22Rv1 (cell line): ENCODE measurements around the gene AXDND1.

Experiments used
- CTCF ChIP-seq: fragments of 450-650 bp; IDR thresholded peaks from 2 replicates; pipeline ENCODE4 v1.5.1; 2017; ENCODE audit warnings: mild to moderate bottlenecking
- ZFX ChIP-seq: fragments of 450-650 bp; IDR thresholded peaks from 2 replicates; pipeline ENCODE4 v1.6.1; 2017; ENCODE audit warnings: antibody characterized with exemption, borderline replicate concordance

GRCh38 chr1:179351281-179351680 lies 14.5 kb upstream of the AXDND1 start:
- no peak for TF ChIP-seq CTCF
- TF ChIP-seq ZFX, result no peak
